HG02884 (cell line): ENCODE measurements around the gene CHCHD3.
A peak's percentile ranks its signal among the peaks of the same experiment; 100 is the strongest.

Experiments used
- ATAC-seq: cut with Tn5 transposase; IDR thresholded peaks from one replicate; pipeline ENCODE4 v1.9.1; 2021; ENCODE audit warnings: mild to moderate bottlenecking, moderate library complexity; ENCODE audit not compliant: unreplicated experiment

The CHCHD3 gene

DNA sequence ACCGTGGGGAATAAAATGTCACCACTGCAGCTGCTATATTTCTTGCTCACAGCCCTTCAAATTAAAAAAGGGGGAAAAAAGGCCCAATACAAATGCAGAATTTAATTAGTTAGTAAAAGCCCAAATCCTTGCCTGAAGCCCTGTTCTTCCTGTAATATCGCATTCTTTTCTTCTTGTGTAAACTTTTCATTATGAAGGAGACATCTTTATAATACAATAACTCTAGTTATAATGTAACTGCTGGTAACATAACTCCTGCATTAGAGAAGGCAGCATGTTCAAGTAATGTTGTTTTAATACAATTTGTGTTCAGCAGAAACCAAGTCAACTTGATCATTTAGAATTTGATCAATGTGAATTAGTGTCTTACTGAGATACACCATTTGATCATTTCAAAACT is 250.9 kb downstream of the CHCHD3 start:
- ATAC-seq = no peak

DNA sequence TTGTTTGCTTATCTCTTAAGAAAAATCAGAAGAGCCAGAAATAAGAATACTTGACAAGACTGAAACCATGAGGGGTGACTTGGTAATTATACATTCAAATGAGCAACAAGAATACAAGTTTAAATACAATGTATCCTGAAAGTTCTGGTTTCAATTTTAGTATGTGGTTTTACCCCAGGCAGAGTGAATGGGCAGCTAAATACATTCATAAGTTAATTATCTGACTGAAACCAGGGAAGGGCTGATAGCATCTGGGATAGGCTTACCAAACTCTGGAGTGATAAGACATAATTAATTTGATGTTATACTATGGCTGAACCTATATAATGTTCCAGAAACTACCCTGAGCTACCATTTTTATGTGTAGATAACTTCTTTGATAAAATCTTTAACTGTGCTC is 253.4 kb downstream of the CHCHD3 start:
- peak; percentile 47 for ATAC-seq

DNA sequence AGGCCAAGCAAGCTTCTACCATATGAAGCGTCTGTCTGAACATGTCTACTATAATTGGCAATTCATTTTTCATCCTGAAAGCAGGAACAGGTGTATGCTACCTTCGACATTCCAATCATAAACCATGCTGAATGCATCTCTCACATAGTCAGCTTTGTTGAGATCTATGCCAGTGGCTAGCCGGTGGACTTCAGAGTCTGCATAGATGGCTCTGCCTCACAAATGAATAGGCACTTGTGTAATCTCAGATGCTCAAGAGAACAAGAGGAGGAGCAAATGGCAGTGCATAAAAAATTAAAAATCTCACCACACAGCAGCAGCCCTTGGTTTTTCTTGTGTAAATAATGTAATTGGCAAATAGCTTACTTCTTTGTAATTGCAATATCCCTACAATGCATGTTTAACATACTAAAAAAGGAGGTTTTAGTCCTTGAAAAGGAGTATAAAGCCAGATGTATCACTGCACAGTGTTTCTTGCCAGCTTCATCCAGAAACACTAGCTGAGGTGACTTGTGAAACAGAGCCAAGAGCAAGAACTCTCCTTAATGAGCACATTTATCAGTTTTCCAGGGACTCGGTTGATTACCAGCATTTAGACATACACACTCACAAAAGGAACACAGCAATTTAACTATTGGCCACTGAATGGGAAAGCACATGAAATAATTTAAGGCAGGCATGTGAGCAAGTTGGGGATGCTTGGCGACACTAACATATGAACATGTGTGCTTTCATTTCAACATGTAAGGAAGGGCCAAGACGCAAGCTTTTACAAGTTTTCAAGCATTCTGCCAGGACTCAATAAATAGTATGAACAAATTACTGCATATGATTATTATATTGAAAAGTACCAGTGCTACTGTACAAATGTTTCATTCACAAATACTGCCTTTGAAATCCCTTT is 255.7 kb downstream of the CHCHD3 start:
- ATAC-seq = no peak

DNA sequence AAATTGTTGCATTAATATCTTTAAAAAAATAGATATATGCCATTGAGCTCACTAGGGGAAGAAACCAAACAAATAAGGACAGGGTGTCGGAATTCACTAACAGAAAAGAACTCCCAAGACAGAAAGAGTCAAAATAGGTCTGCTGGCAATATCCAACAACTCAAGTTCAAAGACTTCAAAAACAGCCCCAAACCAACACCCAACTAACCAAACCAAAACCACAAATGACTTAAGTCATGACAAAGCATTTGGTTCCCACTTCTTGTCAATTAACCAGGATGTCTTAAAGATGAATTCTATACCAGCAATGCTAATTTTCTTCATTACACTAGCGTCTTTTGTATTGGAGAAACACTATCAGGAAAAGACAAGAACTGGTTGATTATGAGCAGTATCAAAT is 256.7 kb downstream of the CHCHD3 start:
- no peak for ATAC-seq

DNA sequence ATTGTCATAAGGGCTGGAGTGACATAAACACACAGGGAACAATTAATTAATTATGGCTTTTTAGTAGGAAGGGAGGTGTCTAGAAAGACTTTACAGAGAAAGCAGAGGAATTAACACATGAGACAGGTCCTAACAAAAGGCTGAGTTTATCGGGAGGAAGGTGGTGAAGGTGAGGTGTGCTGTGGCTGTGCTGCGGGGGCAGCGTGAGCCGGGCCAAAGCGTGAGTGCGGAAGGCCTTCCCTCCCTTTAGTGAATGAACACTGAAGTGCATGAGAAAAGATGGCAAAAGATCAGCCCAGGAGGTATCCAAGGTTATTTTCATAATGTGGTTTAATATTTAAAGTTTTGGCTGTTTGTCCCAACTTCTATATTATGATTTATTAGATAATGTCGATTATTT is 262.2 kb downstream of the CHCHD3 start:
- ATAC-seq = no peak

DNA sequence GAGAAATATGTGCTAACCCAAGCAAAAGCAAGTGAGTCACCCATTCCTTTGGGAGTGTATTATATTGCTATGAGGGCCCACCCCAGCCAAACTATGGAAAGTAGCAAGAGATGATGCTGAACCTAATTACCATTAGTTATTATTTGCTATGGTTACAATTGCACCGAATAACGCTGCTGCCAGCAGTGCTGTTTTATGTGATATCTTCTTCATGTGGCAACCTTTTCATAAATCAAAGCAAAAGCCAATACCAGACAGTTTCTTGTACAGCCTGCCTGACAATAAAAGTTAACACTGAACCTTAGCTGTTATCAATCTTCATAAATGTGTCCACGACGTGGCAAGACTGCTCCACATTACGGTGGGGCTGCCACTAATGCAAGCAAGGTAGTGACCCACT is 263.9 kb downstream of the CHCHD3 start:
- no peak for ATAC-seq

DNA sequence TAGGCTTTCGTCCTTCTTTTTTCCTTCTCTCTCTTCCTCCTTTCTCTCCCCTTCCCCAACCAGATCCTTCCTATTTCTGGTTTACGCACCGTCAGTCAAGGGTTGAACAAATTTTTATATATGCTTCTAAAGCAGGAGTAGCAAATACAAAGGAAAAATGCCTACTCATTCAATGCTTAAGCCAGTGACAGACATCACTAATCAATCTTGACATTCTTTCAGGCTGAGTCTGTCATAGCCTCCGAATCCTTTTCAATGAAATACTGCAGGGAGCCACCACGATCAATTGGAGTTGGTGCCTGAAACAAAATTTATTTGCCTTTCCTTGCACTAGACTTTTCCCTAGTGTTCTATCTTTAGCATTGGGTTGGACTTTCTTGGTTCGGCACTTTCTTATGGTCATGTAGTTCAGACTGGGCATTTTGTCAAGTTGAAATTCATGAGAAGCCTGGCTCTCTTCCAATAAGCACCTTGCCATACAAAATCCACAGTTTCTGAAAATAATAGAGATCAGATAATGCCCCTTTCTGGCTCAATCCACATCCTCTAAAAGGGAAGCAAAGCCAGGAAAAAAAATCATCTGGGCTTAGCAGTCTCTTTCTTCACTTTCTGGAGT is 266.1 kb downstream of the CHCHD3 start:
- no peak for ATAC-seq

DNA sequence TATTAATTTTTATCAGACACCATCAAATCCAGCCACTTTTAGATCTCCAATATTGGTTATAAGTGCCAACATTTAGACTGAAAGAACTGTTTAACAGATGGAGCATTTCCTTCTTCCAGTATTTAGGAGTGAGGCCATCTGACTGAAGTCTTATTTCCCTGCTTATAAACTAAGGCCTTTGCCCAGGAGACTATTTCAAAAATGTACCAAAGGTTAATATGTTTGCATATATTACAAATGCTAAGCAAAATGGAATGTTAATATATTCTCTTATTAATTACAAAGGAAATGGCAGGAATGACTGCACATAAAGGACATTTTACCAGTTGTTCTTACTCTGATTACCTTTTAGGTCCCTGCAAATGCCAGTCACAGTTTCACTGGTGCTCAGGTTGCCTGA is 266.8 kb downstream of the CHCHD3 start:
- no peak for ATAC-seq

DNA sequence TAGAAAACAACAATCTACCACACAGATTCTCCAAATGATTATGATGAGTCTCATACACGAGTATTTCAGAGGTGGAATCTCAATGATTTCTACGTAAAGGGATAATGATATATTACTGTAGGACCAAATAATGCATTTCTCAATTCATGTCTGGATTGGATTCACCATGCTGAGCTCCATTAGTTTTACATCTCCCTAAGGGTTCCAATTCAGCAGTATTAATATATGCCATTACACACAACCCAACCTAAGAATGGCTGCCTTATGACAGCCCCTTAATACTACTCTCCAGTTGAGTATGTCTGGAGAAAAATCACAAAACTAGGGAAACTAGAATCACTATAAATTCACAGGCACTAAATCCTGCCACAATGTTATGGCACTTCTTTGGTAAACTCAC is 271.3 kb downstream of the CHCHD3 start:
- ATAC-seq = no peak

DNA sequence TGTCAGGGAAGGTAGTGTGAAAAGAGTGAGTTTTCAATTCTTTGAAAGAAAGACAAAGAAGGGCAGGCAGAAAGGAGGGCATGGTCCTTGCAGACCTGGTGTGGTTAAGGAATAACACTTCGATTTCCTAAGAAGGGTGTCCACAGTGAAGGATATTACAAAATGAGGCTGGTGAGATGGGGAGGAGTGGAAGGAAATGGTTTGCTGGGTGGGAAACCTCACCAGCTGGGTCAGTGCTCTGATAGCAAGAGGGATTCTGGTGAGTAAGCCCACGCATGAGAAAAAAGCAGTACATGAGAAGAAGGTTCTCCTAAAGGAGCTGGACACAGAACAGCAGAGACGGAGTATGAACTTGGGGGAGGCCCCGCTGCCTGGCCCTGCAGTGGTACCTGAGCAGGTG is 275.1 kb downstream of the CHCHD3 start:
- ATAC-seq = no peak

DNA sequence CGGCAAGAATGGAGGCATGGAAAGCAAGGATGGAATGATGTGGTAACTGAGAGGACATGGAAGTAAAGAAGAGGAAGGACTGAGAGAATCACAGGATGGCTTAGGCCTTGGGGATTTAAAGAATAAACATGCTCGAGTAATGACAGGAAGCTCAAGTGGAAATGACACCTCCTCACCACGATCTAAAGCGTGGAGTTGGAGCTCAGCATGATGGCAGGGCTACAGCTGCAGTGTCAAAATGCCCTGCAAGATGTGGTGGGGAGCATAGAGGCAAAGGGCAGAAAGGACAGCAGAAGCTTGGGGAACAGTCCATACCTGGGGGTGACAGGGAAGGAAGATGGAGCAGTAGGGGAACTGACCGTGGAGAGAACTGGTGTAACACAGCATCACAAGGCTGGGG is 276.1 kb downstream of the CHCHD3 start:
- ATAC-seq = no peak

DNA sequence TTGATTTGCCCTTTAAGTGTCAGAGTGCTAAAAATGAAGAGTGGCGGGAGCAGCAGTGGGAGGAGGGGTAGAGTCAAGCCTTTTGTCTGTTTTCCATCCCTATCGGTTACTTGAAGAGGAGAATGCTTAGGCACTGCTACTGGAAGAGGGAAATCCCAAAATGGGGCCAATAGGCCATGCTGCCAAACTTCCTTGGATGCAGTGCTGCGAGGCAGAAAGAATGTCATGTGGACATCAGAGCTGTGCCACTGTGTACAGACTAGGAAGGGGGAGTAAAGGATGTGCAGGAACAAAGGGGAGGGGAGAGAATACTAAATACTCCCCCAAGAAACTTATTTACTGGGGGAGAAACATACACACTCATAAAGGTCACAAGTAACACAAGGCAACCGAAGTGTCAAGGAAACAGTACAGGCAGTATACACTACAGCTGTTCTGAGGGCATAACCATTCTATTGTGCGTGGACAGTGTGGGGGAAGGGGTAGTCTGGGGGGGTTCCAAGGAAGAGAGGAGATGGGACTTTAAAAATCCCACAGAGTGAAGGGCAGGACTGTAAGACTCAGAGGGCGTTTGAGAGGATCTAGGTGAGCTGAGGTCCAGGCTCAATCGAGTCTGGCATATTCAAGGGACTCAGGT is 276.9 kb downstream of the CHCHD3 start:
- ATAC-seq = no peak

DNA sequence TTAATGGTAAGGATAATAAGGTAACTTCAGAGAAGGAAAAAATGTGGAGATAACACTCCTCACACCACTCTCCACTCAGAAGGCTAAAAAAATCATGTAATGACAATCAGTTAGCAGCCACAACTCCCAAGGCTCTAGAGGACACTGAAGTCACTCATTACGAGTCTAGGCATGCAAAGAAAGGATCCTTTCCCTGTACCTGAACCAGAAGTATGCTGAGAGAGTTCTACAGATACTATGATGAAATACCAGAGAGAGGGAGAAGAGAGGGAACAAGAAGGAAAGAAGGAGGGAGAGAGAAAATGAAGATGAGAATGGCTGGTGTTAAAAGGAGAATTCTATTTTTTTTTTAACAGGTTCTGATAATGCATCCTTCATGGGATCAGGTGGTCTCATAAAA is 281.4 kb downstream of the CHCHD3 start:
- ATAC-seq = no peak

DNA sequence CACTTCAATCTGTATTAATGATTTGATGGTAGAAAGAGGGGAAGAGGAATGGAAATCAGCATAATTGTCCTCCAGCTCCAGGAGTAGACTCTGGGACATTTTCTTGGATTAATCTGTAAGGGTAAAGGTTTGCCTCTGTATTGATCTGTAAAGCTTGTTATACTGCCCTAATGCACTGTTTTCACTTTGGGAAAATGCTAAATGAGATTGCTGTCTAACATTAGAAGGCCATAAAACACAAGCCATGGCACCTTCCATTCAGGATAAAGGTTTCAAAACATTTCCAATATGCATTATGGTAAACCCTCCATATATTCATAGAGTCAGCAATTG is 282.8 kb downstream of the CHCHD3 start:
- no peak for ATAC-seq

DNA sequence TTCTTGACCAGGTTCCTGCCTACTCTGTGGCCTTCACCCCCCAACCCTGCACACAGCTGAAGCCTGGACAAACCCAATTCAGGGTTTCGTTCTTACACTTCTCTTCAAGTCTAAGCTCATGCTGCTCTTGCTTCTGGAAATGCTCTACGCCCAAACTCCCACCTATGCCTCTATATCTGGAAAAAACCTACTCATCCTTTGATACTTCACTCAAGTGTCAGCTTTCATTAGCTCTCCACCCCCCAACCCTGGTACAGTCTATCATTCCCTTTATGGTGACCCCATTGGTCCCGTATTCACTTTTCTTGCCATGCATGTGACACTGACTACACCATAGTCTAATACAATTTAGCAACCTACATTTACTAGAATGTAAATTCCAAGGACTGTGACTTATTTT is 284.7 kb downstream of the CHCHD3 start:
- ATAC-seq = no peak

DNA sequence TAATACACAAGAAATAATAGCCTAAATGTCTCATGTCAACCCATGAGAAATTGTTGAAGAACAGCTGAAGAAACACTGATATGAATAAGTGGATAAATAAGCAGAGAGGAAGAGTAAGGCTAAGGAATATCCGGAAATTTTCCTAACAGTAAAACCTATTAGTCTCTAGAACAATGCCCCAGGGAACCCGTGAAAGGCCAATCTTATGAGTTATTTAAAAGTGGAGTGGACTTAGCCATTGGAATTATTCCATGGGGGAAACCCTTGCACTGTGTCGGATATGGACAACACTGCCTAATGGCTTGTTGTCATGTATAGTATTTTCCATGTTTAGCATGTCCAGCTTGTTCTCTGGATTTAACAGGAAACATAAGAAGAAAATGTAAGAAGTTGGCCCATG is 288.4 kb downstream of the CHCHD3 start:
- ATAC-seq = no peak

DNA sequence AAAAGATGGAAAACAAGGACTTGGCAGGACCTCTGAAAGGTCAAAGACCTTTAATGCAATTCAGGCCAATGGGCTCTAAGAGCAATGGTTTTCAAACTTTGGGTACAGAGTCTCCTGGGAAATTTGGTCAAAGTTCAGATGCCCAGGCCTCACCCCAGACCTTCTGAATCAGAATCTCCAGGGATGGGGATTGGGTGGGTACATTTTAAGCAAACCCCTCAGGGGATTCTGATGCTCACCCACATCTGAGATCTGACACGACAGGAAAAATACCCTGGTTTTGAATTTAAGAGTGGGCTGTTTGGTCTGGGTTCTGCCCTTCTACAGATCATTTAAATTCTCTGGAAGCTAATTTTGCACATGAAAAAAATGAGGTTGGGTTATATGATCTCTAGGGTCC is 290.9 kb downstream of the CHCHD3 start:
- no peak for ATAC-seq

DNA sequence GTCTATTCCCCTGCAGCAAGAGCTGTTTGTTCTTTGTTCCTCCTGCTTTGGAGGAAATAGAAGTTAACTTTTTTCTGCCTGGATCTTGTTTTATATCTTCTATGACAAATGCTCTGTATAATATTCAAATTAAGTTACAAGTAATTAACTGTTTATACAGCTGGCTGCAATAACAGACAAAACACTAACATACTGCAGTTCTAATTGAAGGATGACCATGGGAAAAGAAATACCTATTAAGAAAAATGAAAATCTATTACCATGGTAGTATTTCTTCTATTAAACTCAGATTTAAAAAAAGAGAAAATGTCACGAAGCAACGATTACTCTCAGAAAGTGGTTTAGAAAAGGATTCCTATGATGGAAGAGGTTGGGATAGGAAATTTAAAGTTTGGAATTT is 291.8 kb downstream of the CHCHD3 start:
- no peak for ATAC-seq

DNA sequence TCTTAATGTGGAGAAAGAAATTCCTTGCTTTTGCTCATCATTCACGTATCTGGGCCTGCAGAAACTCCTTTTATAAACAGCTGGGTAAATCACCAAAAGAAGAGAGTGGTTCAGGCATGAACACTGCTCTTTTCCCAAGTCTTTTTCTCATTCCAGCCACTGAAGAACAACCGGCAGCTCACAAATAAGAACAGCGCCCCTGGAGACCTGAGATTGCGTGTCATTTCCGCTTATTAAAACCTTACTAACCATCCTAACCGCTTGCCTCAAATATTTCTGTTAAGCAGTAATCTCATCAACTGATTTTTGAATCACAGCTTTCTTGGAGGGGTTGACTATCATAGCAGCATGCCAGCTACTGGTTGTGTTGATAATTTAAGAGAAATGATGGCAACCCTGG is 292.6 kb downstream of the CHCHD3 start:
- ATAC-seq = no peak

DNA sequence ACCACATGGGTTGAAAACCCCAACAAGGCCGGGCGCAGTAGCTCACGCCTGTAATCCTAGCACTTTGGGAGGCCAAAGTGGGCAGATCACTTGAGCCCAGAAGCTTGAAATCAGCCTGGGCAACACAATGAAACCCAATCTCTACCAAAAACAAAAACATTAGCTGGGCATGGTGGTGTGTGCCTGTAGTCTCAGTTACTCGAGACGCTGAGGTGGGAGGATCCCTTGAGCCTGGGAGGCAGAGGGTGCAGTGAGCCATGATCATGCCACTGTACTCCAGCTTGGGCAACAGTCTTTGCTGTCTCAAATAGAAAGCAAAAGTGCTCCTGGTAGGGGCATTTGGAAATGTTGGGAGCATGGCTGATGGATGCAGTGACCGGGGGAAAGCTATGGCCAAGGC is 296.0 kb downstream of the CHCHD3 start:
- ATAC-seq = no peak

DNA sequence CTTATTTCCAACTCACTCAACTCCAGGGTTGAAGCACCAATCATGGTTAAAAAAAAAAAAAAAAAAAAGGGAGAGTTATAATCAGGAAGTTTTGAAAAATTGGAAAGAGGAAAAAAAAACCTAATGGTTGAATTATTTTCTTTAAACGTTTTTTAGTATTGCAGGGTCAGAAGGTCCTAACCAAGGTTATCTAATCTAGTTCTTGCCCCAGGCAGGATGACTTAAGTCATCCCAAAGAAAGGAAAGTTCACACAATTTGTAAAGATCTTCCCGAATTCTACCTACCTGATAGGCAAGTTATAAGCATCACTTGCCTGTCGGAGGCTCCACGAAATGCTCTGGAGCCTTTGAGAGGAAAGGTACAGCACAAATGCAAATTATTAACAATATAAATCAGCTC is 297.5 kb downstream of the CHCHD3 start:
- no peak for ATAC-seq

DNA sequence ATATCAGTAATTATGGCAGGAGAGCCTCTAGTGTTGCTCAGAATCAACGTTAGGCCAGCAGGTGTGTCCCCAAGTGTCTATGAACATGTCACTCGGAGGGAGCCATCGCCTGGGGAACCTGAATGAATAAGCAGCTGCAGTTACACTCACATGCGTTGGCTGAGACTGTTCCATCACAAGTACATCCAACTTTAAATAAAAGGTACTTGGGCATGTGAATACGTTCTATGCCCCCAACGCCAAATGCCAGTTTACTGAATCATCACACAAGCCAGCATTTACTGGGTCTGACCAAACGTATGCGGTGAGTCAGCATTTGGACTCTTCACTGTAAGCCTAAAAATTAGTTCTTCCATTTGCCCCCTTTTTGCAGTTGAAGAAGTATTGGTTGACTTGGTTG is 298.1 kb downstream of the CHCHD3 start:
- no peak for ATAC-seq
